ENCODE data around the gene RASL10B. TPM values are rescaled to one million over a fixed set of nuclear protein-coding genes. Genes with fewer than 3 reads are reported as not detected.
"Not testable (repeated sequence)": the region's sequence is repeated elsewhere in the genome, so short reads cannot be mapped to it uniquely, and the experiment has no call there.

Gene RASL10B
- total RNA-seq, 1 experiment from 2014 or later, result not detected

DNA sequence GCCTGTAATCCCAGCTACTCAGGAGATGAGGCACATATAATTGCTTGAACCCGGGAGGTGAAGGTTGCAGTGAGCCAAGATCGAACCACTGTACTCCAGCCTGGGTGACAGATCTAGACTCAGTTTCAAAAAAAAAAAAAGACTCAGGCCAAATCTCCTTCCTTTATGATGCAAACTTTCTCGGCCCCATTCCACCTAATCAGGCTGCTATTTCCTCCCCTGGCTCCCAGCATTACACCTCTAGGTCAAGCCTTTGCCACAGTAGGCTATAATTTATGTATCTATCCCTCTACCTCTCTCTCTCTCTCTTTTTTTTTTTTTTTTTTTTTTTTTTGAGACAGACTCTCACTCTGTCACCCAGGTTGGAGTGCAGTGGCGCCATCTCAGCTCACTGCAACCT is 20.1 kb downstream of the RASL10B start:
- DNase-seq (ENCODE audit: low read depth); in situ Hi-C loops (cut with HindIII; ENCODE audit: low pct_unique_long_range_greater_than_20kb, low sequenced_read_pairs): not testable (repeated sequence)

DNA sequence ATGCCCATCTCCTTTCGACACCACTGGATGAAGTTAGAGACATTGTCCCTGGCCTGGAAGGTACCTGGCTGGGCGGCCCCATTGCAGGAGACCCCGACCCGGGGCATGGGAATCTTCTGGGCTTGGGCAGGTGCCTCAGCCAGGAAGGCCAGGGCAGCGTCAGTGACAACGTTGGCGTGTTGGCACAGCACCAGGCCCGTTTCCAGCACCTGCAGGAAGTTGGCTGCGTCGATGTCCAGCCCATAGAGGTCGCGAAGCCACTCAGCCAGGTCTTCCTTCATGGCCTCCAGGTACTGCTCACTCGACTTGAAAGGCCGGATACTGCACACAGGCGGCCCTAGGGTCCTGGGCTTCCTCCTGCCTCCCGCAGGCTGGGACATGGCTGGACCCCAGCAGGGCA is 21.0 kb downstream of the RASL10B start:
- no peak for DNase-seq (ENCODE audit: low read depth)
- in situ Hi-C loops (cut with HindIII; ENCODE audit: low pct_unique_long_range_greater_than_20kb, low sequenced_read_pairs), result no loop called here

DNA sequence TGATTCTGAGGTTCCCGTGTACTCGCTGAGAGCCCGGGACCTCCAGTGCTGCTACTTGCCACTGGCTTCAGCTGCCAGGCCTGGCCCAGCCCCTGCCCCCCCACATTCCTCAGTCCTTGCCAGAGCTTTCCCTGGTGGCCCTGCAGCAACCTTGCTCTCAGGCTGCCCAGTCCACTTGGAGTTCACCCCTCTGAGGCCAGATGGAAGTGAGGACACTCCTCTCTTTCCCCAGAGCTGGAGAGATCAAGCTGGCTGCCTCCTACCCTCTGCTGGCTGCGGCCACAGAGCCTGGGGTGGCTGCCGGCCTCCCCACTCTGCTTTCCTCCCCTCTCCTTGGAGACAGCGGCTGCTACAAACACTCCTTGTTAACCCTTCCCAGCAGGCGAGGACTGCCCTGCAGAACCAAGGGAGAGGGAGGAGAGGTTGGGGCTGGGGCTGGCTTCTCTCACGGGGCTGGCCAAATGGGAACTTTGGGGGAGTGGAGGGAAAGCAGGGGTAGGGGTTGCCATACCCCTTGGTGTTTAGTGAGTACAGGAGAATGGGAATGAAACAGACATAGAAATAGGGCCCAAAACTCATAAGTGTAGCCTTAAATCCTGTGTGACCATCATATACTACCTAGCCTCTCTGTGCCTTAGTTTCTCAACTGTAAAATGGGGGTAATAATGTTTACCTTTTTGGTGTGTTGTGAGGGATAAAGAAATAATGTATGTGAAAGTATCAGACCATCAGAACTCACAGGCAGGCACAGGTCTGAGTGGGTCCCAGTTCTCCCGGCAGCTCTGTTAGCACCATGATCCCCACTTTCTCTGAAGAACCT is 21.7 kb downstream of the RASL10B start, which contains the start of gene GAS2L2:
TSS of gene GAS2L2 (minus strand) at position 295 of the 820 bp plus-strand sequence. CDS start 389 bp downstream, outside the sequence.
- in situ Hi-C loops (cut with HindIII; ENCODE audit: low pct_unique_long_range_greater_than_20kb, low sequenced_read_pairs), result no loop called here

DNA sequence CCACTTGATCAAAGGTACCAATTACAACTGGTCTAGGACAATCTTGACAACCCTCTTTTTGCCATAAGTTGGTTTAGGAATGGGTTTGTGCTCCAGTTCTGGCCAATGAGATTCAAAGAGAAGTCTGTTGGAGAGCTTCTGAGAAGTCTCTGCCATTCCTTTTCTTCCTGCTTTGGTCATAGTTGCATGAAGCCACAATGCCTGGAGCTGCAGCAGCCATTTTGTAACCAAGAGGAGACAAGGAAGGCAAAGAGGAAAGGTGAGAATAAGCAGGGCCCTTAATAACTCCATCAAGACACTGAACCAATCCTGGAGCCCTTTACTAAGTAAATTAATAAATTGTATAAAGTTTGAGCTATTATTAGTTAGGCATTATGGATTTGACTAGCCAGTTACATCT is 25.8 kb downstream of the RASL10B start:
- in situ Hi-C loops (cut with HindIII; ENCODE audit: low pct_unique_long_range_greater_than_20kb, low sequenced_read_pairs), result no loop called here
- DNase-seq (ENCODE audit: low read depth), result no peak

More for the DNA sequence above, 21.7 kb downstream of the RASL10B start, which contains the start of gene GAS2L2:
- no peak for DNase-seq (ENCODE audit: low read depth)

DNA sequence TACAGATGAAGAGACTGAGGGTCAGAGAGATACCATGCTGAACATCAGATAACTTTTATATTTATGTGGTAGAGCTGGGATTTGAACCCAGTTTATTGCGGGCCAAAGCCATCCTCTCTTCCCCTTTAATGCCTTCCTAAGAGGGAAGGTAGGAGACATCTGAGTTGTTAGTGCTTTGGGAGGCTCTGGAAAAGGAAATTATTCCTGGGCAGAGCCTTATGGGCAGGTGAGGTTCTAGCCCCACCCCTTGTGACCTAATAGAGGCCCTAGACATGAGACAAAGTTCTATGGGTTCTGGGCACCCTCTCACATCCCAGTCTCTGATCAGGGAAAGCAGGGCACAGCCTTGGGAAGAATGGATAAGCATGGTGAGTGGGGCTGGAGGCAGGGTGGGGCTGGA is 29.1 kb downstream of the RASL10B start, which contains the start of gene C17orf50:
TSS of gene C17orf50 (plus strand) at position 301 of the 400 bp plus-strand sequence. CDS start at position 356, 55 bp downstream.
- DNase-seq (ENCODE audit: low read depth), result no peak
- in situ Hi-C loops (cut with HindIII; ENCODE audit: low pct_unique_long_range_greater_than_20kb, low sequenced_read_pairs), result no loop called here

DNA sequence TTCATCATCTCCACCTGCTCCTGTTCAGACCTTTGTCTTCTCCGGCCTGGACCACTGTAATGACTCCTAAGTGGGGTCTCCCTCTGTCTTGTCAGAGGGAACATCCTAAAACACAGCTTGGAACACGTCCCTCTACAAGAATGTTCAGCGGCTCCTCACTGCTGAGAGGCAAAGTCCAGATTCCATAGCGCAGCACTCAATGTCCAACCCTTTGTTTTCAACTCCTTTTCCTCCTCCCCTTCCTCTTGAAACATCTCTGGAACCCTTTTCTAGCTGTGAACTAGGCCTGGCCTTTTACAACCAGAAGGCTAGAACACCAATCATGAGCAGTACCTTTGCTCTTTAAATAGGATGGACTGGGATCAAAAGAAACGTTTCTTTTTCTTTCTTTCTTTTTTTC is 30.2 kb downstream of the RASL10B start:
- in situ Hi-C loops (cut with HindIII; ENCODE audit: low pct_unique_long_range_greater_than_20kb, low sequenced_read_pairs), result no loop called here

DNA sequence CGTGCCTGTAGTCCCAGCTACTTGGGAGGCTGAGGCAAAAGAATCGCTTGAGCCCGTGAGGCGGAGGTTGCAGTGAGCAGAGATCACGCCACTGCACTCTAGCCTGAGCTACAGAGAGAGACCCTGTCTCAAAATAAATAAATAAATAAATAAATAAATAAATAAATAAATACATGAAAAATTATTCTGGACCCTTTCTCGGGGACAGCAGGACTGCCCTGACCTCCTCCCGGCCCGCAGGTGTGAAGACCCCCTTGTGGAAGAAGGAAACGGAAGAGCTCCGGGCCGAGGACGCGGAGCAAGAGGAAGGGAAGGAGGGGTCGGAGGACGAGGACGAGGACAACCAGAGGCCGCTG is 32.3 kb downstream of the RASL10B start:
- no peak for DNase-seq (ENCODE audit: low read depth)
- in situ Hi-C loops (cut with HindIII; ENCODE audit: low pct_unique_long_range_greater_than_20kb, low sequenced_read_pairs), result no loop called here

More for the DNA sequence above, 30.2 kb downstream of the RASL10B start:
- DNase-seq (ENCODE audit: low read depth), result no peak

DNA sequence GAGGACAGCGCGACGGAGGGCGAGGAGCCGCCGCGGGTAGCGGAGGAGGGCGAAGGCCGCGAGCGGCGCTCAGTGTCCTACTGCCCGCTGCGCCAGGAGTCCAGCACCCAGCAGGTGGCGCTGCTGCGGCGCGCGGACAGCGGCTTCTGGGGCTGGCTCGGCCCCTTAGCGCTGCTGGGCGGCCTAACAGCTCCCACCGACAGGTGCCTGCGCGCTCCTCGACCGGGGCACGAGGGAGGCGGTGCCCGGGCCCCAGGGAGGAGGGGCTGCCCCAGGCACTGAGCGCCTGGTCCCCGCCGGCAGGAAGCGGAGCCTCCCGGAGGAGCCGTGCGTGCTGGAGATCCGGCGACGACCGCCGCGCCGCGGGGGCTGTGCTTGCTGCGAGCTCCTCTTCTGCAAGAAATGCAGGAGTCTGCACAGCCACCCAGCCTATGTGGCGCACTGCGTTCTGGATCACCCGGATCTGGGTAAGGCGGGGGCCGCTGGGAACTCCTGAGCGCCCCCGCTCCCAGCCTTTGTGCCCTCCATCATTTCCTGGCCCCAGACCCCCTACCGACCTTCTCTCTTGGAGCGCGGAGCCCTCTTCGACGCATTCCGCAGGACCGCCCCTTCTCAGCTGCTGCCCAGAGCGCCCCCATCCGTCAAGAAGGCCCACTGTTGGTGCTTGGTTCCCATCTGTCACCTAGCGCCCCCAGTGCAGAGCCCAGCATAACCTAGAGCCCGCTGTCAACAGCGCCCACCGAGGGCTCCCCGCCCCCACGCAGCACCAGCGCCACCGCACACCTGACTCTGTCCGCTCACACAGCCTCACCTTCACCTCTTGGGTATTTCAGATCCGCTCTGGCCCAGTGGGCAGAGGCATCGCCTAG is 32.9 kb downstream of the RASL10B start:
- peak; percentile 96 for DNase-seq (ENCODE audit: low read depth)

DNA sequence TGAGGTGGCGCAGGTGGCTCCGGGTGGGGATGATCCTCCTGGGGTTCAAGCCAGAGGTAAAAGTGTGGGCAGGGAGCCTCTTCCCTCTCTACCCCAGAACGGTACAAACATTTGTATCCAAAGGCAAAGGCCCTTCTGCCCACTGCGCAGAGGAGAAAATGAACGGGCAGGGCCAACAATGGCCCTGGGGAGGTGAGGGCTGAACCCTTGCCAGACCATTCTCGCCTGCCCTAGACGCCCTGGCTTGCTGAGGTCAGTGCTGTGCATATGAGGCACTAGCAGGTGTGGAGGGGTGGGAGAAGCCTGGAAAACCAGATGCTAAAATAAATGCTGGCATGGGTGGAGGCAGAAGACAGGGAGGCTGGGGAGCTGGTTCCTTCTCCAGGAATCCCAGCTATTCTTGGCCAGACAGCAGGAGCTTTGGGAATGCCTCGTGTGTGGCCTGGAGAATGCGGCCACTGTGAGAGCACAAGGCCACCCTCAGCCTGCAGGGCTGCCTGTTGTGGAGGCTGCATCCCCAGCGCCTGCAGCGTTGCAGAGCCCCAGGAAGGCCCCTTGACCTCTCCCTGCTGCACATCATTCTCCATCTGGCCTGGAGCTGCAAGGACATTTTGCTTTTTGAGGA is 33.8 kb downstream of the RASL10B start:
- DNase-seq (ENCODE audit: low read depth), result no peak
- in situ Hi-C loops (cut with HindIII; ENCODE audit: low pct_unique_long_range_greater_than_20kb, low sequenced_read_pairs), result no loop called here

More for the DNA sequence above, 32.9 kb downstream of the RASL10B start:
- in situ Hi-C loops (cut with HindIII; ENCODE audit: low pct_unique_long_range_greater_than_20kb, low sequenced_read_pairs), result no loop called here

DNA sequence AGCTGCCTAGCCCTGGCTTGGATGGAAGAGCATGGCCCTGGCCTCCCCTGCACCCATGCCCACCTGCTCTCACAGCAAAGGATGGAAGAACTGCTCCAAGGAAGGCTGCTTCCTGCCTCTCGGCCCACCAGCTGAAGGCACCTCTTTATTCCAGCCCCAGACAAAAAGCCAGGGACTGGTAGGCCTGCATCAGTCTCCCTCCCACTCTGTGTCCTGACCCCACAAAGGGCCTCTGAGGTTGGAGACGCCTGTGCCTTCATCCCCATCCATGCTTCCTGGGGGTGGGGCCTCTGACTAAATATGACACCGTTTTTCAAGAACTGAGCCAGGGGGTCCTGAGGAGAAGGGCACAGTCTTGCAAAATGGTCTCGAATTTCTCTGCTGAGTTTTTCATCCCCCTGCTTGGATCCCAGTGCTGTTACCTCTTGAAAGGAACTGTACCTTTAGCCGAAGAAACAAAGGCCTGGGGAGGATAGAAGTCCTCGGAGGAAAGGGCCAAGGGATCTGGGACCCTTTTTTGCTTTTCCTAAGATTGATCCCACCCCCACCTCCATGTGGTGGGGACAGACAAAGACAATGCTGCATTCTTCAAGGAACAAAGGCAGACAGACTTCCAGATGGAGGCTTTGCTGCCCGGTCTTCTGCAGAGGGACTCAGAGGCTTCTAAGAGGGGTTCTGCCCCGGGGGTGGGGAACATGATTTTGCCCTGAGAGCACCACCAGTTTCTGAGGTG is 34.5 kb downstream of the RASL10B start:
- in situ Hi-C loops (cut with HindIII; ENCODE audit: low pct_unique_long_range_greater_than_20kb, low sequenced_read_pairs), result no loop called here
- DNase-seq (ENCODE audit: low read depth), result no peak

DNA sequence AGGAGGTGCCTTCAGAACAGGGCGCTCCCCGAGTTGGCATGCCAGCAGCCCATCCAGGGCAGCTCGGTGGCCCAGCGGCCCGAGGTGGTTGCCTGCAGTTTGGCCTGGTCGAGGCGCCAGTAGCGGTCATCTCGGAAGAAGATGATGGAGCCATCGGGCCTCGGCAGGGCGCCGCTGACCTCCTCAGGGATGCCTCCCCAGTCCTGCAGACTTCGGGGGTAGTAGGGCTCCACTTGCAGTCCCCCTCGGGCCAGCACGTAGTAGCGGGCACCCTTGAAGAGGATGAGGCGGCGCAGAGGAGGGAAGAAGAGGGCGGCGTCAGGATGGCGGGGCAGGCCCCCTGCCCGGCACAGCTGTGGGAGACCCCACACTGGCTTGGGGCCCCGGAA is 35.0 kb downstream of the RASL10B start:
- in situ Hi-C loops (cut with HindIII; ENCODE audit: low pct_unique_long_range_greater_than_20kb, low sequenced_read_pairs), result no loop called here

DNA sequence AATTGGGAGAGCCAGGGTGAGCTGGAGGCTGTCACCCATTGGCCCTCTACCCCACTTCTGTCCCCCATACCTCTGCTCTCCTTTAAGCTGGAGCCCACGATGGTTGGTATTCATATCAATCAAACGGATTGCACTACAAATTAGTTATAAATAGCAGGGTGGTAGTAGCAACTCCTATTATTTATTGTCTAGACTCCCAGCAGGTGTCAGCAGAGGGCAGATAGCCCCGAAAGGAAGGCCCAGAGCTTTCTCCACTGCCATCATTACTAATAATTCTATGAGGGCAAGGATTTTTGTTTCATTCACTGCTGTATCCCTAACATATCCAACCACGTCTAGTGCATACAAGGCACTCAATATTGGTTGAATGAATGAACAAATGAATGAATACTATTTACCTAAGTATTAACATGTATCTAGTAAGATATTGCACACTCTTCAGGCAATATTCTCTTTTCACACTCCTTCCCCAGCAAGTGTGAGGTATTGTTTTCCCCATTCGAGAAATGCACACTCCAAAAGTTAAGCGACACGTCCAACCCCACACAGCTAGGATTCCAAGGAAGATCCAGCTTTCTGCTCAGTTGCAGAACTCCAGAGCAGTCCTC is 35.6 kb downstream of the RASL10B start:
- DNase-seq (ENCODE audit: low read depth), result peak; percentile 25
- in situ Hi-C loops (cut with HindIII; ENCODE audit: low pct_unique_long_range_greater_than_20kb, low sequenced_read_pairs), result no loop called here

More for the DNA sequence above, 35.0 kb downstream of the RASL10B start:
- DNase-seq (ENCODE audit: low read depth), result no peak

DNA sequence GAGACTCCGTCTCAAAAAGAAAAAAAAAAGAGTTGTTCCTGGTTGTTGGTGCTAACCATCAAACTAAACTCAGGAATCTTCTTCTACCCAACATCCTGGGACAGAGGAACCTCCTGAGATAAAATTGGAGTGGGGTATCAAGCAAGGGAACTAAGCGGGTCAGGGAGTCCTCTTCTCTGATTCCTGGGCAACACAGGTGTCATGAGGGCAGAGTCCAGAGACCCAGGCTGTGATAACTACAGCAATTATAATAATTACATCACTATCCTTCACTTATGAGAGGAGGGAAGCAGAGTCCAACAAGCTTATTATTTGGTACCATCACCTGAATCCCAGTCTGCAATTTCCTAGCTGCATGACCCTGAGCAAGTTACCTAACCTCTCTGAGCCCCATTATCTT is 37.4 kb downstream of the RASL10B start:
- DNase-seq (ENCODE audit: low read depth), result no peak
- in situ Hi-C loops (cut with HindIII; ENCODE audit: low pct_unique_long_range_greater_than_20kb, low sequenced_read_pairs), result no loop called here

DNA sequence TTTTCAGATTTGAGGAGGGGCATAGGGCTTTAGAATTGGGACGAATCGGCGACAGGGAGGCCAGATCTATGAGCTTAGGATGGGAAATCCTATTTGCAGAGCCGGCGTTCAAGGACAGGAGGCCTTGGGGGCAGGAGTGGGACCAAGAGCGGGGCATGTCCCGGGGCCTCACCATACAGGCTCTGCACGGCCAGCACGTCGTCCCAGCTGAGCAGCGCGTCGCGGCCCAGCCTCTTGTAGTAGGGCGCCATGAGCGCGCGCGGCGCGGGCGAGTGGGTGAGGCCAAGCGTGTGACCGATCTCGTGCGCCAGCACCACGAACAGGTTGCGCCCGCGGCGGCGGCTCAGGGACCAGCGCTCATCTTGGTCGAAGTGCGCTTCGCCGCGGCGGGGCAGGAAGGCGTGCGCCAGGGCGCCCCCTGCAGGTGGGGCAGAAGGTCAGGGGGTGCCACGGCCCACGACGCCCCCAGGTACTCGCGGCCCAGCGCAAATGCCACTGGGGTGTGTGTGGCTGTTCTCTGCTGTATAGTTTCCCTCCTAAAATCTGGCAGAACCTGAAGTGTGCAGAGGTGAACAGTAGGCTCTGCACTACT is 38.6 kb downstream of the RASL10B start:
- DNase-seq (ENCODE audit: low read depth), result no peak
- in situ Hi-C loops (cut with HindIII; ENCODE audit: low pct_unique_long_range_greater_than_20kb, low sequenced_read_pairs), result no loop called here

DNA sequence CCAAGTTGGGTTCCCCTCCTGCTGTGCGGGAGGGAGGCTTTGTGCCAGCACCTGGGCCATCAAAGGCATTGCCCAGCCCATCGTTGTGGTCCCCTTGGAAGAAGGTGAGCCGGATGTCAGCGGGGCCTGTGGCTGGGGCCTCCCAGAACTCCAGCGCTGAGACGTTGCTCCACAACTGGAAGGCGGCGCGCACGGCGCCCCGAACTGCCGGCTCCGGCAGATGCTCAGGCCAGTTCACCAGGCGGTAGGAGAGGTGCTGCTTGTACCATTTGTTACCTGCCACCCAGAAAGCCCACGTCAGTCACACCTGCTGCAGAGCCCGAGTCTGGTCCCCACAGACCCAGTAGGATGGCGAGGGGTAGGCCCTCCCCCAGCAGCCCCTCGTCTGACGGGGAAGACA is 41.7 kb downstream of the RASL10B start:
- no peak for DNase-seq (ENCODE audit: low read depth)
- in situ Hi-C loops (cut with HindIII; ENCODE audit: low pct_unique_long_range_greater_than_20kb, low sequenced_read_pairs), result no loop called here

DNA sequence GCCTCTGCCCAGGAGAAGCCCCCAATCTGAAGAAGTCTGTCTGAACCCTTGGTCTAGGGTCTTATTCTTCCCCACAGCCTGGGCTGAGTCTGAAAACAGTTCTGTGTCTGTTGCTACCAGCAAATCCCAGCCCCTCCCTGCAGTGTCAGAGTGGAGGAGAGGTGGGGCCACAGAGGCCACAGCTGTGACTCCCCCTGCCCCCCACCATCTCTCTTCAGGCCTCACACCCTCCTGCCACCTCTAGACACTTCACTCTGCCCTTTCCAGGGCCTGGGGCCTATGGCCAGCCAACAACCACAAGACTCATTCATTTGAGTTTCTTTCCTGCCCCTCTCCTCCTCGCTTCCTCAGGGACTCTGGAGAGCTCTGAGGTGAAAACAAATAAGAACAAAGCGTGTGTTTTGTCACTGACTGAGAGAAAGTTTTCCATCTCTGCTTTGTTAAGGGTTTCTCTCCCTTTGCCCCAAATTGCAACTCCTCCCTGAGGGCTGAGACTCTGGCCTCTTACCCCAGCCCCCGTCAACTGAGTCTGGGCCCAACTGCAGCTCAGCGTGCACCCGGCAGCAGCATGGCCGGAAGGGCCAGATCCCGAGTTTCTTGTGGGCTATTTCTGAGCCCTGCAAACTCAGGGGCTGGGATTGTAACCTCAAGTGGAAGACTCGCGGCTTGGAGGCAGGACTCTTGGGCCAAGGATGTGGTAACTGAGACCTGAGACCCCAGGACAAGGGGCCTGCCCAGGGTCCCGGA is 42.4 kb downstream of the RASL10B start:
- in situ Hi-C loops (cut with HindIII; ENCODE audit: low pct_unique_long_range_greater_than_20kb, low sequenced_read_pairs), result no loop called here

DNA sequence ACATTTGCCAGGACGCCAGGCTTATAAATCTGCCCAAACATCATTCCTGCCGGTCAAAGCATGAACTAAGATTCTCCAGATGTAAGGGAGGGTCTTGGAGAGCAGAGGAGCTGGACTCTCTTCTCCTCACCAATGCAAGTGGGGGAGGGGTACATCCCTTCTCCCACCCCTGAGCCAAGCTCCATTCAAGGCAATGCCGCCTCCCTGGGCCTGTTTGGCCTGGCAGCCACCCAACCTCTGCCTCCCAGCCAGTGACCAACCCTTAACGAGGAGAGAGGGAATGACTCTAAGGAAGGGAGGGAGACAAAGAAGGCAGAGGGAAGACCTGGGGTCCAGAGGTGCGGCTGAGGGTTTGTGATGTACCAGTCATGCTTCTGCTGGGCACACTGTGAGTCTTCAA is 43.1 kb downstream of the RASL10B start:
- no peak for DNase-seq (ENCODE audit: low read depth)
- in situ Hi-C loops (cut with HindIII; ENCODE audit: low pct_unique_long_range_greater_than_20kb, low sequenced_read_pairs), result no loop called here

More for the DNA sequence above, 42.4 kb downstream of the RASL10B start:
- no peak for DNase-seq (ENCODE audit: low read depth)

Data from Caki2 (cell line).